Measurements from ENCODE around the gene ST6GAL2.

- TF ChIP-seq POLR2A (IDR thresholded peaks at IDR 0.05) (no peak), CTCF (IDR thresholded peaks at IDR 0.05) (no peak), EP300 (IDR thresholded peaks at IDR 0.05) (no peak)
These were observed 93.3 kb downstream of the ST6GAL2 start for GRCh38 chr2:106792671-106793070.

Measured in tibial nerve (tissue), 4 donors.